Kasumi-1 (cell line): ENCODE results near the gene CADM4.
A peak's percentile ranks its signal among the peaks of the same experiment; 100 is the strongest.

ENCODE experiments used
- DNase-seq, 2 experiments: peaks; one replicate each; lab custom pipeline; 2025; lab: John Stamatoyannopoulos, UW

Gene CADM4

DNA sequence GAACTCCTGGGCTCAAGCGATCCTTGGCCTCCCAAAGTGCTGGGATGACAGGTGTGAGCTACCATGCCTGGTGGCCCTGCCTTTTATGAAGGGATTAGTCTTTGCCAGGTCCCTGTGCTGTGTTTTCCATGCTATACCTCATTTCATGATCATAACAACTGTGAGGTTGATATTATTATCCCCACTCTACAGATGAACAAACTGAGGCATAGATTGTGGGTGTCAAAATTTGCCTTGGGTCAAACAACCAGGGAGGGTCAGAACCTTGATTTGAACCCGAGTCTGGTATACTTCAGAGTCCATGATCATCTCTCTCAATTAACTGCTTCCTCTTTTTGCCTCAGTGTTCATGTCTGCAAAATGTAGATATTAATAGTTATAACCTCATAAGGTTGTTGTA lies 57.2 kb downstream of the CADM4 start:
- no peak for DNase-seq

DNA sequence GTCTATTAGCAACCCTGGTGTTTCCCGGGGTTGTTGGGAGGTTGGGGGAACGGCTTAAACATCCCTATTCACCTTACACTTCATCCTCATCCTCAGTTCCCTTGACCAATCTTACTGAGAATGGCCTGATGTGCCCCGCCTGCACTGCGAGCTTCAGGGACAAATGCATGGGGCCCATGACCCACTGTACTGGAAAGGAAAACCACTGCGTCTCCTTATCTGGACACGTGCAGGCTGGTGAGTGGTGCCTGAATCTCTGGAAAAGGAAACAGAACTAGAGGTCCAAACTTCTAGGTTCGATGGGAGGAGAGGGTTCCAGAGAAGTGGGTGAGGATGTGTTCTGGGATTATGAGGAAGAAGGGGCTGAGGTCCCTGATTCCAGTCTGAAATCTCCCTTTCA lies 58.2 kb downstream of the CADM4 start:
- DNase-seq, result no peak

DNA sequence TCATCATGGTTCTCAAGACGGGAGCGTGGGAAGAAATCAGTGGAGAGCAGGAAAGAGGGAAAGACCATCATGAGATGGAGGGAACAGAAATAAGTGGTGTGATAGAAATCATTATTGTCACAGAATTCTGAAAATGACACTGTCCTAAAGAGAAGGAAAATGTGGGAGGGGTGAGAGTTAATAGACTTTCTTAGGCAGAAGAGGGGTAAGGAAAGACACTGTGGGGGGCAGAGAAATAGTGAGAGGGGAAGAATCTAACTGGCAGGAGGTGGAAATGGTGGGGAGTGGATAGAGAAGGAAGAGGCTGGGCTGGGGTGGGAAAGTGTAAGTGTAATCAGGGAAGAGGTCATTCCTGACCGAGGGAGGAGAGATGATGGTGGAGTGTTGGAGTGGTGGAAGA lies 60.9 kb downstream of the CADM4 start:
- no peak for DNase-seq

DNA sequence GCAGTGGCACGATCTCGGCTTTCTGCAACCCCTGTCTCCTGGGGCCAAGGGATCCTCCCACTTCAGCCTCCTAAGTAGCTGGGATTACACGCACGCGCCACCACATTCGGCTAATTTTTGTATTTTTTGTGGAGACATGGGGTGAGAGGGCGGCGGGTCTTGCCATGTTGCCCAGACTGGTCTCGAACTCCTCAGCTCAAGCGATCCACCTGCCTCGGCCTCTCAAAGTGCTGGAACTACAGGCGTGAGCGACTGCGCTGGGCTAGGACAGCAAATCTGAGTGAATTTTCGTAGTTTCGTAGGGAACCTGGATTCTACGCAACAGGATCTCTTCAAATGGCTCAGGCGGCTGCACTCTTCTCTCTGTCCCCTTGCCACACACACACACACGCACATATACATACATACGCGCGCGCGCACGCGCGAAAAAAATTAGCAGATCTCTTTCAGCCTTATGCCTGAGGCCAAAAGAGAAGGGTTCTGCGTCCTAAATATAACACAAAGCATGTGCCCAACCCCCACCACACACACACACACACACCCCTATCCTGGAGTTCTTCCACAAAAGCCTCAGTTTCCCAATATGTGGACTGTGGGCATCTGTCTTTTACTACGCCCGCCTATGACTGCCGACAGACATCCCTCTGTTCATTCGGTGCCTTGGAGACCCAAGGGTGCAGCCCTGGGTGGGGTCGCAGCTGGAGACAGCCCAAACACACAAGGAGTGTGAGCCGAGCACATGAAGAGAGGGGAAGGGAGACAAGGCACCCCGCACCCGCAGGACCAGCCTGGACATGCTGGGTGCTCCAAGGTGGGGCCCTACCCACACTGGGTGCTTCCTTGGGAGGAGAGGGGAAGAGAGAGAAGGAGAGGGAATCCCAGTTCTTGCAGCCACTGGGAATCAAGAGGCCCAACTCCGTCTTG lies 63.4 kb downstream of the CADM4 start:
- no peak for DNase-seq

DNA sequence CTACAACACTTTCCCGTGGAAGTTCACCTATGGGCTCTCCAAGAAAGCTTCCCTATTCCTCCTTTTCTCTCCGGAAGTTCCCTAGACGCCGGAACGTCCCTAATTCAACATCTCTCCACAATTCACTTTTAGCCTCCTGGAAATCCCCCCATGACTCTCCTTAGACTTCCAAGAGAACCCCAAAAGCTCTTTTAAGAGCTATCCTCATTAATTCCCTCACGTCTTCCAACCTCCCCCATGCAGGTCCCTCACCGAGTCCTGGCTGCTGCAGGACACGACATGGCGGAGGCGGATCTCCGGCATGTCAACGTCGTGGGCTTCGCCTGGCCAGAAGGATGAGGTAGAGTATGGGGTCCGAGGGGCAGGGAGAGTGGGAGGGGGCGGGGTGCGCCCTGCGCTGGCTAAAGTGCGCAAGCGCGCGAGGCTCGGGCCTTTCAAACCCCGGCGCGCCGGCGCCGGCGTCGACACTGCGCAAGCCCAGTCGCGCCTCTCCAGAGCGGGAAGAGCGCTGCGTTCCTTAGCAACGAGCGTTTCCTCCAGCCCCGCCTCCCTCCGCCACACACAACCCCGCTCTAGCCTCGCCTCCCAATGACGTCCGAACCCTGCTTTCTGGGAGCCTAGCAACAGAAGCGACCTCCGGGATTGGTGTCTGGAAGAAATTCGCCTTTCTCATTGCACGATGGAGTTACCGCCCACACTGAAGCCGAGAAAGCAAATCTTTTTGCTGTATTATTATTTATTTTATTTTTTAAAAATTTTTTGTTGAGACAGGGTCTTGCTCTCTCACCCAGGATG lies 64.3 kb downstream of the CADM4 start, which contains the start of the genes PINLYP and XRCC1:
Gene PINLYP, plus strand, starts transcription at position 646 of the 795 bp plus-strand sequence. CDS start 1,391 bp downstream, outside the sequence.
Gene XRCC1, minus strand, starts transcription at position 372 of the 795 bp plus-strand sequence. Its CDS starts 69 bp downstream, at position 303.
- DNase-seq, result peak; percentile 98 to 99

DNA sequence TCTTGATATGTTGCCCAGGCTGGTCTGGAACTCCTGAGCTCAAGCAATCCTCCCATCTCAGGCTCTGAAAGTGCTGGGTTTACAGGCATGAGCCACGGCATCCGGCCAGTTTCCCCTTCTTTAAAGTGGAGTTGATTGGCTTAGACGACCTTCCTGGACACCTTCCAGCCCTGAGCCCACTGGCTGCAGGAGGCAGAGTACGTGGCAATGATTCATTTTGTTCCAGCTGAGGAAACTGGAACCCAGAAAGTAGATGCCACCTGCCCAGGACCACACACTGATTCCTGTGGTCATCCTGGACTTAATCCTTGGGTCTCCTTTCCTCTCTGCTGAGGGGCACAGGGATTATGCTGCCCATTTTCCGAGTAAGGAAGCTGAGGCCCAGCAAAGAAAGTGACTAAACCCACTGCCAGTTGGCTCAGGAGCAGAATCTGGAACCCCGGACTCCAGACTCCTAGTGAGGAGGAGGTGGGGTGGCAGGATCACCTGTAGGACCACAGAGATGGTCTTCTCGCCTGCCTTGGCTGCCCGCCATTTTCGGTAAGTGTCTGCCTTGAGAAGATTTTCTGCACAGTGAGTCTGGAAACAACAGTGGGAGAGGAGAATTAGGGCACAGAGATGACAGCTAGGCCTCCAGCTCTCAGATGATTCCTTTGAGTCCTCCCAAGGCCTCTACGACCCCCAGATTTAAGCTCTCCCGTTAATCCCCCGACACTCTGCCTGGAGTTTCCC lies 65.1 kb downstream of the CADM4 start:
- DNase-seq, result no peak
